ENCODE results near the gene ABCC12.

DNA sequence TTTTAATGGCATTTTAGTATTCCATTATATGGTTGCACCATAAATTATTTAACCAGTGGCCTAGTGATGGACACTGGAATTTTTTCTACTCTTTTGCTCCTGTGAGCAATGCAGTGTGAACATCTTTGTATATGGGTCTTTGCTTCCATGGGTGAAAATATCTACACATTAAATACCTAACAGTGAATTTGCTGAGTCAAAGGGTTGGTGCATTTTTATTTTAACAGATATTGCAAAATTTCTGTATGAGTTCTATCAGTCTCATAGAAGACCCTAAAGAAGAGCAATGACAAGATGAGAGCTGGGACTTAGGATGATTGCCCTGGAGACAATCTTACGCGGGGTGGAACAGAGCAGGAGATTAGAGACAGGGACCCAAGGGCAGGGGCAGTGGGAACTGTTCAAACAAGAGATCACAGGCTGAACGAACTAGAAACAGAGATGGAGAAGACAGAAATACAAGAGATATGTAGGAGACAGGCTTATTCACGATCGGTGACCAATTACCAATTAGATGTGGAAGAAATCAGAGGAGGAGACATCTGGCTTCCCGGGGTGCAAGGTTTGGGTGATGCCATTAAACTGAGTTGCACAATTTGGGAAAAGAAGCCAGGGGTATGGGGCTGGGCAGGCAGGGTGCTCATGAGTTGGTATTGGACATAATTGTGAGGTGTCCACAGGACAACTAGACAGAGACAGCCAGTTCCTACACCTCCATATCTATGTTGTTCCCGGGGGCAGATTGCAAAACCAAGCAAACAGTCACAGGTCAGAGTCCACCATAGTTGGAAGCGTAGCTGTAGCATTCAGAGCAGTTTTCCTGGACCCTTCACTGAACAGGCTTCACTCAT lies 48.4 kb upstream of the ABCC12 start:
- TF ChIP-seq TEAD4 (IDR thresholded peaks at IDR 0.05) (no peak), YY1 (IDR thresholded peaks at IDR 0.05; ENCODE audit: low read depth) (no peak), CREB1 (IDR thresholded peaks at IDR 0.05; ENCODE audit: low read depth) (no peak), FOXM1 (IDR thresholded peaks at IDR 0.05; ENCODE audit: borderline replicate concordance, low read depth) (no peak), RAD21 (IDR thresholded peaks at IDR 0.05; ENCODE audit: low read depth) (no peak)
- TF ChIP-seq, protein P1, sequence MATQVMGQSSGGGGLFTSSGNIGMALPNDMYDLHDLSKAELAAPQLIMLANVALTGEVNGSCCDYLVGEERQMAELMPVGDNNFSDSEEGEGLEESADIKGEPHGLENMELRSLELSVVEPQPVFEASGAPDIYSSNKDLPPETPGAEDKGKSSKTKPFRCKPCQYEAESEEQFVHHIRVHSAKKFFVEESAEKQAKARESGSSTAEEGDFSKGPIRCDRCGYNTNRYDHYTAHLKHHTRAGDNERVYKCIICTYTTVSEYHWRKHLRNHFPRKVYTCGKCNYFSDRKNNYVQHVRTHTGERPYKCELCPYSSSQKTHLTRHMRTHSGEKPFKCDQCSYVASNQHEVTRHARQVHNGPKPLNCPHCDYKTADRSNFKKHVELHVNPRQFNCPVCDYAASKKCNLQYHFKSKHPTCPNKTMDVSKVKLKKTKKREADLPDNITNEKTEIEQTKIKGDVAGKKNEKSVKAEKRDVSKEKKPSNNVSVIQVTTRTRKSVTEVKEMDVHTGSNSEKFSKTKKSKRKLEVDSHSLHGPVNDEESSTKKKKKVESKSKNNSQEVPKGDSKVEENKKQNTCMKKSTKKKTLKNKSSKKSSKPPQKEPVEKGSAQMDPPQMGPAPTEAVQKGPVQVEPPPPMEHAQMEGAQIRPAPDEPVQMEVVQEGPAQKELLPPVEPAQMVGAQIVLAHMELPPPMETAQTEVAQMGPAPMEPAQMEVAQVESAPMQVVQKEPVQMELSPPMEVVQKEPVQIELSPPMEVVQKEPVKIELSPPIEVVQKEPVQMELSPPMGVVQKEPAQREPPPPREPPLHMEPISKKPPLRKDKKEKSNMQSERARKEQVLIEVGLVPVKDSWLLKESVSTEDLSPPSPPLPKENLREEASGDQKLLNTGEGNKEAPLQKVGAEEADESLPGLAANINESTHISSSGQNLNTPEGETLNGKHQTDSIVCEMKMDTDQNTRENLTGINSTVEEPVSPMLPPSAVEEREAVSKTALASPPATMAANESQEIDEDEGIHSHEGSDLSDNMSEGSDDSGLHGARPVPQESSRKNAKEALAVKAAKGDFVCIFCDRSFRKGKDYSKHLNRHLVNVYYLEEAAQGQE (IDR thresholded peaks at IDR 0.05; ENCODE audit: low read depth) = no peak

Measured in Ishikawa (cell line).